AG04449 (cell line): Measurements from ENCODE around the gene GGPS1.
"Not testable (repeated sequence)": the region's sequence is repeated elsewhere in the genome, so short reads cannot be mapped to it uniquely, and the experiment has no call there.

Experiments used
- CTCF ChIA-PET: fragments of 350-600 bp; formaldehyde crosslinking; extraction: SDS; loops from one replicate; lab custom pipeline; 2021; ENCODE audit warnings: antibody characterized with exemption; lab: Yijun Ruan, JAX
- POLR2A ChIA-PET: fragments of 400-600, 350-600 bp; formaldehyde crosslinking; extraction: SDS; loops from one replicate; lab custom pipeline; 2020; ENCODE audit warnings: antibody characterized with exemption, inconsistent platforms; lab: Yijun Ruan, JAX
- DNase-seq: peaks from one replicate; pipeline ENCODE4 v3.0.0-alpha.2; 2010; ENCODE audit warnings: low read depth, low spot score
- H3K4me3 ChIP-seq: 2 replicates; pipeline ENCODE4 v1.5.1; 2011; ENCODE audit warnings: low read depth, mild to moderate bottlenecking, control low read depth, low read length
- TF ChIP-seq, protein P1 (sequence below): IDR thresholded peaks from one replicate; pipeline ENCODE4 v1.5.1; 2011; ENCODE audit warnings: mild to moderate bottlenecking, moderate library complexity, low read length, control low read depth, inconsistent platforms; ENCODE audit not compliant: insufficient read depth; ENCODE audit errors: missing control alignments

GGPS1 gene

DNA sequence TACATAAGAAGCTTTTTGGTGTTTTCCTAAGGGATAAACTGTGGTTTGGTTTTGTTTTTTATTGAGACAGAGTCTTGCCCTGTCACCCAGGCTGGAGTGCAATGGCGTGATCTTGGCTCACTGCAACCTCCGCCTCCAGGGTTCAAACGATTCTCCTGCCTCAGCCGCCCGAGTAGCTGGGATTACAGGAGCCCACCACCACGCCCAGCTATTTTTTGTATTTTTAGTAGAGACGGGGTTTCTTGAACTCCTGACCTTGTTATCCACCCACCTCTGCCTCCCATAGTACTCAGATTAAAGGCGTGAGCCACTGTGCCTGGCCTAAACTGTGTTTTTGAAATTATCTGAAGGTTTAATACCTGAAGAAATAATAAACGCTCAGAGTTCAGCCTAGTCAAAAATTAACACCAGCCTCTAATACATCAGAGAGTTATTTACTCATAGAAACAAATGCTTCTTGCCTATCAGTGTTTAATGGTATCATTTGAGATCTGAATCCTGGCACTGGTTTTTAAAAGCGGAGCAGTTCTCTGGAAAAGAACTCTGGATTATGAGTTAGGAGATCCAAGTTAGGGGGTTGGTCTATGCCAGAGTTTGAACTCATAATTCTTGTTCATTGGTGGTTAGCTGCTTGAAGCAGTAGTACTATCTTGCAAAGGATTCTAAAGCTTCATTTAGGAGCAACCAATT, 29.1 kb upstream of the GGPS1 start:
- ChIA-PET CTCF (no interaction called here), POLR2A (no interaction called here)
- no peak overlapping the region for H3K4me3 ChIP-seq
- no peak for DNase-seq
- TF ChIP-seq, protein P1, sequence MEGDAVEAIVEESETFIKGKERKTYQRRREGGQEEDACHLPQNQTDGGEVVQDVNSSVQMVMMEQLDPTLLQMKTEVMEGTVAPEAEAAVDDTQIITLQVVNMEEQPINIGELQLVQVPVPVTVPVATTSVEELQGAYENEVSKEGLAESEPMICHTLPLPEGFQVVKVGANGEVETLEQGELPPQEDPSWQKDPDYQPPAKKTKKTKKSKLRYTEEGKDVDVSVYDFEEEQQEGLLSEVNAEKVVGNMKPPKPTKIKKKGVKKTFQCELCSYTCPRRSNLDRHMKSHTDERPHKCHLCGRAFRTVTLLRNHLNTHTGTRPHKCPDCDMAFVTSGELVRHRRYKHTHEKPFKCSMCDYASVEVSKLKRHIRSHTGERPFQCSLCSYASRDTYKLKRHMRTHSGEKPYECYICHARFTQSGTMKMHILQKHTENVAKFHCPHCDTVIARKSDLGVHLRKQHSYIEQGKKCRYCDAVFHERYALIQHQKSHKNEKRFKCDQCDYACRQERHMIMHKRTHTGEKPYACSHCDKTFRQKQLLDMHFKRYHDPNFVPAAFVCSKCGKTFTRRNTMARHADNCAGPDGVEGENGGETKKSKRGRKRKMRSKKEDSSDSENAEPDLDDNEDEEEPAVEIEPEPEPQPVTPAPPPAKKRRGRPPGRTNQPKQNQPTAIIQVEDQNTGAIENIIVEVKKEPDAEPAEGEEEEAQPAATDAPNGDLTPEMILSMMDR, result no peak

DNA sequence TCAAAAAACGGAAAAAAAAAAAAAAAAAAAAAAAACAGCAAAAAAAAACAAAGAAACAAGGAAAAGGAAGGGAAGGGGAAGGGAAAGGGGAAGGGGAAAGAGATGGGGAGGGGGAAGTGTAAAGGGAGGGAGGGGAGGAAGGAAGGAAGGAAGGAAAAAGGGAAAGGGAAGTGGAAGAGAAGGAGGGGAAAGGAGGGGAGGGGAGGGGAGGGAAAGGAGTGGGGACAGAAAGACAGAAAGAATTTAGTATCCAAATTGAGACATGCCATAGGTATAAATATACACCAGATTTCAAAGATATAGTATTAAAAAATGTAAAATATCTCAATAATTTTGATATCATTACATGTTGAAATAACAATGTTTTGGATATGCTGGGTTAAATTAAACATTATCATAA, 26.2 kb upstream of the GGPS1 start:
- TF ChIP-seq, protein P1, result no peak
- ChIA-PET POLR2A (no interaction called here), CTCF (no interaction called here)
- H3K4me3 ChIP-seq, result no peak overlapping the region
- no peak for DNase-seq

DNA sequence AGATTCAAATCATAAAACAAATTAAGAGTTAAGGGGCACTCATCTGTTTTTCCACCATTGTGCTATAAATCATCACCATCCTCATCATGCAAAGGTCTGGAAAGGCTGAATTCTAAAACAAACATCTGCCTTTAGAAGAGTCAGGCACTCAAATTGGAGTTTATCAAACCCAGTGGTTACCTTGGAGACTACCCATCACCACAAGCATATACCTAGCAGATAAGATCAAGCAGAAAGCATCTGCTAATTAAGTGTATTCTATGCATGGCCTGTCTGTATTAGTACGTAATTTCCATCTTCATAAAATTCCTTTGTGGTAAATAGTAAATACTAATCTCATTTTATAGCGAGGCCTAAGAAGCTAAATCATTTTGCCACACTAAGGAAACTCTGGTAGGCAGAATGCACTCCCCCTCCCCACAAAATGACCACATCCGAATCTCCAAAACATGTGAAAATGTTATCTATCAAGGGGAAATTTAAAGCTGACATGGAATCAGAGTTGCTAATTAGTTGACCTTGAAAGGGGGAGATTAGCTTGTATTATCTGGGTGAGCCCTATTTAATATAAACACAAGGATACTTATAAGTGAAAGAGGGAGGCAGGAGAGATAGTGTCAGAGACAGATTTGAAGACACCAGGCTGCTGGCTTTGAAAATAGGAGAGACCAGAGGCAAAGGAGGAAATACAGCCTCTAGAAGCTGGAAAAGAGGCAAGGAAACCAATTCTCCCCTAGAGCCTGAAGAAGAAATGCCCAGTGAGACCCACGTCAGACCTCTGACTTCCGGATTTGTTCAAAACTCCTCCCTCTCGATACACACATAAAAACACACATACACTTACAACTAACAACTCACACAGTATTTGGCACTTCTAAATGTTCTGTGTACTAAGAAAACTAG, 23.6 kb upstream of the GGPS1 start:
- no peak overlapping the region for H3K4me3 ChIP-seq
- CTCF ChIA-PET, result interaction anchor here (1.0 to 1.2 kb wide), 2 partner anchors 10 to 111 kb away, joined by 3 read pairs; no protein-coding TSS in a partner anchor
- TF ChIP-seq, protein P1, result no peak
- POLR2A ChIA-PET, result no interaction called here
- no peak for DNase-seq

DNA sequence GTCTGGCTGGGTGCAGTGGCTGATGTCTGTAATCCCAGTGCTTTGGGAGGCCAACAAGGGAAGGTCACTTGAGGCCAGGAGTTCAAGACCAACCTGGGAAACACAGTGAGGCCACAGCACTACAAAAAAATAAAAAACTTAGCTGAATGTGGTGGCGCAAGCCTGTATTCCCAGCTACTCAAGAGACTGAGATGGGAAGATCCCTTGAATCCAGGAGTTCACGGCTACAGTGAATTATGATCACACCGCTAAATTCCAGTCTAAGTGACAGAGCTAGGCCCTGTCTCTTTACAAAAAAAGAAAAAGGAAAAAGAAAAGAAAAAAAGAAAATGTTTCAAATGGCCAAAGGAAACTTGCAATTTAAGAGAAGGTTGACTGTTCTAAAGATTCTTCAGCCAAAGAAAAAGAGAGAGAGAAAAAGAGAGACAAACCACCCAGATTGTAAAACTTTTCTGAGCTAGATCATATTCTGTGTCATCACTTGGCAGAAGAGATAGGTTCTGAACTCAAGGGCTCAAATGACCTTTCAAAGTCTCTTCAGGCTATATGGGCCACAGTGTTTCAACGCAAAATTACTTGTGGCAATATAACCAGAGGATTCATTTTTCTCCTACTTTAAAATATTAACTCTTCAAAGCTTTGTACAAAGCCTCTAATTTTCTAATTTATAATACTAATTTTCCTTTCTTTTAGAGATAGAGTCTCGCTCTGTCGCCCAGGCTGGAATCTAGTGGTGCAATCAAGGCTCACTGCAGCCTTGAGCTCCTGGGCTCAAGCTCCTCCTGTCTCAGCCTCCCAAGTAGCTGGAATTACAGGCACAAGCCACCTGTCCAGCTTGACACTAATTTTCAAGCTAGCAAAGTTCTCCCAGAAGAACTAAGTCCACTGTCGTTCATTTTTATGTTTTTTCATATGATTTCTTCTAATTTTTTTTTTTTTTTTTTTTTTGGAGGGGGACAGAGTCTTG, 20.9 kb upstream of the GGPS1 start:
- ChIA-PET POLR2A (interaction anchor here (0.9 kb wide), 1 partner anchor 22 kb away, joined by 3 read pairs; no protein-coding TSS in a partner anchor), CTCF (interaction anchor here (1.1 kb wide), 1 partner anchor 15 kb away, joined by 5 read pairs; no protein-coding TSS in a partner anchor)
- TF ChIP-seq, protein P1, result no peak
- no peak for DNase-seq
- no peak overlapping the region for H3K4me3 ChIP-seq

DNA sequence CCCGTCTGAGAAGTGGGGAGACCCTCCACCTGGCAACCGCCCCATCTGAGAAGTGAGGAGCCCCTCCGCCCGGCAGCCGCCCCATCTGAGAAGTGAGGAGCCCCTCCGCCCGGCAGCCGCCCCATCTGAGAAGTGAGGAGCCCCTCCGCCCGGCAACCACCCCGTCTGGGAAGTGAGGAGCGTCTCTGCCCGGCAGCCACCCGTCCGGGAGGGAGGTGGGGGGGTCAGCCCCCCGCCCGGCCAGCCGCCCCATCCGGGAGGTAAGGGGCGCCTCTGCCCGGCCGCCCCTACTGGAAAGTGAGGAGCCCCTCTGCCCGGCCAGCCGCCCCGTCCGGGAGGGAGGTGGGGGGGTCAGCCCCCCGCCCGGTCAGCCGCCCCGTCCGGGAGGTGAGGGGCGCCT, 19.2 kb upstream of the GGPS1 start:
- DNase-seq, CTCF ChIA-PET, H3K4me3 ChIP-seq, POLR2A ChIA-PET: not testable (repeated sequence)

DNA sequence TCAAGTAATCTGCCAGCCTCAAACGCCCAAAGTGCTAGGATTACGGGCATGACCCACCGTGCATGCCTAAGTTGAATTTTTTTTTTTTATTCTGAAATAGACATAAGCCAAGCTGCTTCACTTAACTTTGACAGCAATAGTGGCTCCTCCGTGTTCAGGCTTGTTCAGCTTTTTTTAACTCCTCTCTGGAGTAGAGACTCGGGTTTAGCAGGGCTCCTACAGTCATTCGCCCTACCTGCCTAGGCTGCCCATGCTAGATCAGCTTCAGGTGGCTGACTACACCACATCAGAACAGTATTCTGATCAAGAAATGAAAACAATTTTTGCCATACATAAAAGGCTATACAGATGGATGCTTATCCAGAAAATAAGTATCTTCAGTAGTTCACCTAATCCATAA, 15.1 kb upstream of the GGPS1 start:
- no peak for DNase-seq
- no peak overlapping the region for H3K4me3 ChIP-seq
- ChIA-PET POLR2A (interaction anchor here (1.6 kb wide), 1 partner anchor 15 kb away, joined by 5 read pairs; the partner anchor contains the start of genes ARID4B and GGPS1), CTCF (interaction anchor here (0.9 to 1.3 kb wide), 2 partner anchors 15 to 102 kb away, joined by 3 read pairs; no protein-coding TSS in a partner anchor)
- TF ChIP-seq, protein P1, result no peak
